SU-DHL-6 (cell line): ENCODE measurements around the gene TTBK2.

Source experiments
- H2AFZ ChIP-seq: fragments of 200-600 bp; sonication (generic); 2 replicates; pipeline ENCODE4 v1.6.1; 2014; ENCODE audit warnings: low read depth, mild to moderate bottlenecking, moderate library complexity, mixed read lengths, antibody characterized with exemption, low read length; ENCODE audit not compliant: severe bottlenecking
- H3F3A ChIP-seq: fragments of 200-600 bp; shearing (Covaris generic); 2 replicates; pipeline ENCODE4 v1.6.0; 2016; ENCODE audit warnings: antibody characterized with exemption, mild to moderate bottlenecking; ENCODE audit not compliant: insufficient read depth
- H3K27ac ChIP-seq: fragments of 200-600 bp; sonication (generic); 2 replicates; pipeline ENCODE4 v1.5.1; 2016; ENCODE audit warnings: low read depth, mild to moderate bottlenecking, low read length, moderate library complexity, mixed read lengths
- H3K27me3 ChIP-seq: fragments of 200-600 bp; sonication (generic), shearing (Covaris generic); 2 replicates; pipeline ENCODE4 v1.6.0; 2014; ENCODE audit warnings: mild to moderate bottlenecking, low read length
- H3K36me3 ChIP-seq: fragments of 200-600 bp; sonication (generic); 2 replicates; pipeline ENCODE4 v1.6.1; 2014; ENCODE audit warnings: mild to moderate bottlenecking, low read length, mixed read lengths
- H3K4me2 ChIP-seq: fragments of 300-600, 200-600 bp; shearing (Covaris generic), sonication (generic); 2 replicates; pipeline ENCODE4 v1.6.0; 2014; ENCODE audit warnings: low read length, low read depth, mild to moderate bottlenecking; ENCODE audit not compliant: poor library complexity, severe bottlenecking
- H3K4me3 ChIP-seq: fragments of 200-600 bp; sonication (generic); 2 replicates; pipeline ENCODE4 v1.5.1; 2014; ENCODE audit warnings: antibody characterized with exemption, low read length, mild to moderate bottlenecking, mixed read lengths; ENCODE audit not compliant: insufficient read depth, poor library complexity, severe bottlenecking
- H3K79me2 ChIP-seq: fragments of 200-600 bp; sonication (generic); 2 replicates; pipeline ENCODE4 v1.6.1; 2014; ENCODE audit warnings: mild to moderate bottlenecking, low read length, moderate library complexity; ENCODE audit not compliant: insufficient read depth
- H3K9ac ChIP-seq: fragments of 200-600 bp; sonication (generic); 2 replicates; pipeline ENCODE4 v1.7.0; 2014; ENCODE audit warnings: mild to moderate bottlenecking, low read length
- H3K9me2 ChIP-seq: fragments of 200-600 bp; sonication (generic); replicated peaks from 2 replicates; pipeline ENCODE4 v1.6.1; 2014; ENCODE audit warnings: low read length; ENCODE audit not compliant: insufficient read depth
- H3K9me3 ChIP-seq: fragments of 200-600 bp; sonication (generic); 2 replicates; pipeline ENCODE4 v1.6.1; 2014; ENCODE audit warnings: low read length, mixed read lengths; ENCODE audit not compliant: insufficient read depth
- H4K20me1 ChIP-seq: fragments of 200-600 bp; sonication (generic); 2 replicates; pipeline ENCODE4 v1.6.1; 2014; ENCODE audit warnings: low read depth, mild to moderate bottlenecking, antibody characterized with exemption, low read length, moderate library complexity, mixed read lengths
- EZH2phosphoT487 ChIP-seq: fragments of 200-600 bp; sonication (generic), shearing (Covaris generic); conservative IDR thresholded peaks from 2 replicates; pipeline ENCODE4 v1.6.1; 2018; ENCODE audit warnings: mild to moderate bottlenecking, antibody characterized with exemption, low read length, moderate library complexity, mixed read lengths
- TF ChIP-seq, protein P1 (sequence below): fragments of 200-600 bp; sonication (generic); IDR thresholded peaks from one replicate; pipeline ENCODE4 v1.5.1; 2017; ENCODE audit warnings: antibody characterized with exemption, mild to moderate bottlenecking, low read length, moderate library complexity; ENCODE audit not compliant: insufficient read depth, poor library complexity, severe bottlenecking

TTBK2 gene

DNA sequence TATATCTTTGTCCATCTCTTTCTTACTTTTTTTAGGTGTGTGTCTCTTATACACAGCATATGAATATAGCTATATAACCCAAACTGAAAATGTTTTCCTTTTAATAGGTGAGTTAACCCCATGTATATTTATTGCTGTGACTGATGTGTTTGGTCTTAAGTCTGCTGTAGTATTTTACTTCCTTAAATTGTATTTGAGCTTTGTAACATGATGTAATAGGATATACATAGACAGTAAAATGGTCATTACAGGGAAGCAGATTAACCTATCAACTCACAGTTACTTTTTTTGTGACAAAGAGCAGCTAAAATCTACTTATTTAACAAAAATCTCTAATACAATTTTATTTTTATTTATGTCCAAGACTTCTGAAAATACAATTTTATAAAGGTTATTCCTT lies 131.9 kb downstream of the TTBK2 start:
- Histone ChIP-seq H4K20me1 (no peaks in the 10 kb centered on the region), H3K36me3 (no peaks in the 10 kb centered on the region), H3K4me2 (no peak overlapping the region), H2AFZ (no peak overlapping the region), H3K27ac (no peak overlapping the region), H3K4me3 (no peak overlapping the region), H3K9me2 (no peaks in the 10 kb centered on the region), H3K79me2 (no peaks in the 10 kb centered on the region), H3K9ac (no peak overlapping the region), H3F3A (no peaks in the 10 kb centered on the region), H3K27me3 (no peaks in the 10 kb centered on the region), H3K9me3 (no peaks in the 10 kb centered on the region)
- TF ChIP-seq, protein P1, sequence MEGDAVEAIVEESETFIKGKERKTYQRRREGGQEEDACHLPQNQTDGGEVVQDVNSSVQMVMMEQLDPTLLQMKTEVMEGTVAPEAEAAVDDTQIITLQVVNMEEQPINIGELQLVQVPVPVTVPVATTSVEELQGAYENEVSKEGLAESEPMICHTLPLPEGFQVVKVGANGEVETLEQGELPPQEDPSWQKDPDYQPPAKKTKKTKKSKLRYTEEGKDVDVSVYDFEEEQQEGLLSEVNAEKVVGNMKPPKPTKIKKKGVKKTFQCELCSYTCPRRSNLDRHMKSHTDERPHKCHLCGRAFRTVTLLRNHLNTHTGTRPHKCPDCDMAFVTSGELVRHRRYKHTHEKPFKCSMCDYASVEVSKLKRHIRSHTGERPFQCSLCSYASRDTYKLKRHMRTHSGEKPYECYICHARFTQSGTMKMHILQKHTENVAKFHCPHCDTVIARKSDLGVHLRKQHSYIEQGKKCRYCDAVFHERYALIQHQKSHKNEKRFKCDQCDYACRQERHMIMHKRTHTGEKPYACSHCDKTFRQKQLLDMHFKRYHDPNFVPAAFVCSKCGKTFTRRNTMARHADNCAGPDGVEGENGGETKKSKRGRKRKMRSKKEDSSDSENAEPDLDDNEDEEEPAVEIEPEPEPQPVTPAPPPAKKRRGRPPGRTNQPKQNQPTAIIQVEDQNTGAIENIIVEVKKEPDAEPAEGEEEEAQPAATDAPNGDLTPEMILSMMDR = no peak
- no peak for TF ChIP-seq EZH2phosphoT487

DNA sequence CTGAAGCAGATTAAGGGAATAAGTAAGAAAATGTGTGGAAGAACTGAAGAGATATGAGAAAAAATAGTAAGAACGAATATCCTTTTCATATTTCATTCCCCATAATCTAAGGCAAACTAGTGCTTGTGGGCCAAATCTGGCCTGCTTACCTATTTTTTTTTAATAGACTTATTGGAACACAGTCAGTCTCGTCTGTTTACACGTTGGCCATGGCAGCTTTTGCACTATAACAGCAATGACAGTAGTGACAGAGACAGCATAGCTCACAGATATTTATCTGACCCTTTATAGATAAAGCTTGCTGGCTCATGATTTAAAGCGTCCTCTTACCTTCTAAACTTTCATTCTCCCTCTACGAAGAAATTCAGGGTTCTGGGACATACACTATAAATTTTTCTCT lies 133.6 kb downstream of the TTBK2 start:
- TF ChIP-seq EZH2phosphoT487 = no peak
- TF ChIP-seq, protein P1 = no peak

DNA sequence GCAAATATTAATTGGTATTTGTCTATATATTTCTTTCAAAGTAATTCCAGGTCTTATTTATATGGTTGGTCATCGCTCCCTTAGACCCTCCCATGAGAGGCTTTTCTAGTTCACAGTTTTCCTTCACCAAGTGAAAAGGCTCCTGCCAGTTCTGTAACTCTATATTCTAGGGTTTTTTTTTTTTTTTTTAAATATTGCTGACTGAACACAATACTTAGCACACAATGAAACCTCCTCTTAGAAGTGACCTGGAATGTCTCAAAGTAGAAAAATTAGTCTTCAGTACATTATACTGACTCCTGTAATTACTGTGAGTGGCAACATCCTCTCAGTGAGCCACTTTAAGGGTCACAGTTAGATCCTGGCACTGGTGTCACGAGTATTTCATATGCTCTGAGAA lies 135.0 kb downstream of the TTBK2 start:
- Histone ChIP-seq H3K4me2 (no peak overlapping the region), H3K36me3 (no peaks in the 10 kb centered on the region), H3F3A (no peaks in the 10 kb centered on the region), H3K27ac (no peak overlapping the region), H3K9me3 (no peaks in the 10 kb centered on the region), H3K4me3 (no peak overlapping the region), H4K20me1 (no peaks in the 10 kb centered on the region), H3K79me2 (no peaks in the 10 kb centered on the region), H3K9me2 (no peaks in the 10 kb centered on the region), H3K9ac (no peak overlapping the region), H3K27me3 (no peaks in the 10 kb centered on the region), H2AFZ (no peak overlapping the region)
- TF ChIP-seq, protein P1 = no peak
- no peak for TF ChIP-seq EZH2phosphoT487

More for the DNA sequence above, 133.6 kb downstream of the TTBK2 start:
- H3K36me3 ChIP-seq = no peaks in the 10 kb centered on the region
- no peaks in the 10 kb centered on the region for H3K79me2 ChIP-seq
- H3K9ac ChIP-seq = no peak overlapping the region
- no peaks in the 10 kb centered on the region for H3F3A ChIP-seq
- no peaks in the 10 kb centered on the region for H3K9me3 ChIP-seq
- no peaks in the 10 kb centered on the region for H3K27me3 ChIP-seq
- H3K4me2 ChIP-seq = no peak overlapping the region
- H3K9me2 ChIP-seq = no peaks in the 10 kb centered on the region
- no peaks in the 10 kb centered on the region for H4K20me1 ChIP-seq
- no peak overlapping the region for H2AFZ ChIP-seq
- H3K27ac ChIP-seq = no peak overlapping the region
- H3K4me3 ChIP-seq = no peak overlapping the region

DNA sequence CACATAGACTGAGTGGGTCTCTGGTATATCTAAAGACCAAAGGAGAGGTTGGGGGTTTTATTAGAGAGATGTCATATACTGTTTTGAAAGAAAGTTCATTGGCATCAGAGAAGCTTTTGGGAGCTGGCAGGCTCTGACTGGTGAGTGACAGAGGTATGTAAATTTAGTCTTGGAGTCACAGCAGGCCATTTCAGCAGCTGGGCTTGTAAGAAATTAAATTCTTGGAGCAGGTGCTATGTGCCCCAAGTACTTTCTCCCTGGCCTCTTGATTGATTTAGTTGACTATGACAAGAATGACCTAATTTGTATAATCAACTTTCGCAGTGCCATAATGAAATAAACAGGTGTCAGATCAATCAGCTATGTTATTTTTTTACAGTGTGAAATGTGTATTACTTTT lies 135.9 kb downstream of the TTBK2 start:
- TF ChIP-seq EZH2phosphoT487 = no peak
- TF ChIP-seq, protein P1 = no peak
- H3F3A ChIP-seq = no peaks in the 10 kb centered on the region
- no peak overlapping the region for H3K4me2 ChIP-seq
- no peak overlapping the region for H3K9ac ChIP-seq
- no peak overlapping the region for H3K27ac ChIP-seq
- H3K9me2 ChIP-seq = no peaks in the 10 kb centered on the region
- no peak overlapping the region for H3K4me3 ChIP-seq
- H3K27me3 ChIP-seq = no peaks in the 10 kb centered on the region
- H3K36me3 ChIP-seq = no peaks in the 10 kb centered on the region
- H3K79me2 ChIP-seq = no peaks in the 10 kb centered on the region
- no peaks in the 10 kb centered on the region for H3K9me3 ChIP-seq
- H2AFZ ChIP-seq = no peak overlapping the region
- H4K20me1 ChIP-seq = no peaks in the 10 kb centered on the region
